Glutamatergic neuron (in vitro differentiated cells): ENCODE measurements around the gene MAP3K19. TPM values are rescaled to one million over a fixed set of nuclear protein-coding genes. Genes with fewer than 3 reads are reported as not detected.

Experiments
- DNase-seq: peaks from one replicate; pipeline ENCODE4 v3.0.0; 2022
- H3K27ac Mint-ChIP-seq: one replicate; pipeline ENCODE4 v1.8.0; 2020; ENCODE audit warnings: mild to moderate bottlenecking, mixed read lengths, inconsistent platforms; ENCODE audit not compliant: unreplicated experiment
- H3K27me3 Mint-ChIP-seq: one replicate; pipeline ENCODE4 v1.8.0; 2020; ENCODE audit warnings: mild to moderate bottlenecking, moderate library complexity, mixed read lengths, inconsistent platforms; ENCODE audit not compliant: unreplicated experiment
- H3K36me3 Mint-ChIP-seq: one replicate; pipeline ENCODE4 v1.8.0; 2020; ENCODE audit warnings: mild to moderate bottlenecking, mixed read lengths, inconsistent platforms; ENCODE audit not compliant: unreplicated experiment
- H3K4me1 Mint-ChIP-seq: one replicate; pipeline ENCODE4 v1.8.0; 2020; ENCODE audit warnings: mild to moderate bottlenecking, low read depth, mixed read lengths, inconsistent platforms; ENCODE audit not compliant: unreplicated experiment
- H3K4me3 Mint-ChIP-seq: one replicate; pipeline ENCODE4 v1.8.0; 2020; ENCODE audit warnings: mild to moderate bottlenecking, mixed read lengths, inconsistent platforms; ENCODE audit not compliant: unreplicated experiment
- H3K9me3 Mint-ChIP-seq: one replicate; pipeline ENCODE4 v1.8.0; 2020; ENCODE audit warnings: mild to moderate bottlenecking, moderate library complexity, mixed read lengths, inconsistent platforms; ENCODE audit not compliant: unreplicated experiment
- total RNA-seq: library from RNA; stranded (reverse); fragmentation: NEBNext Ultra II Directional; extraction: Animal tissue kit (Norgen Biotek cat#: 25700); gene quantifications from one replicate; pipeline ENCODE4 v1.2.1, GENCODE V29; 2021; ENCODE audit not compliant: unreplicated experiment
- TF ChIP-seq, protein P1 (sequence below): fragments of 200-600 bp; sonication (generic); IDR thresholded peaks from one replicate; pipeline ENCODE4 v1.5.0; 2021; ENCODE audit not compliant: partially characterized antibody, unreplicated experiment

The MAP3K19 gene
- total RNA-seq, 1 donor from 2014 or later = not detected

GRCh38 chr2:135059577-135059976 is 12.3 kb upstream of the MAP3K19 start:
- no peaks in the 10 kb centered on the region for H3K36me3 Mint-ChIP-seq
- TF ChIP-seq, protein P1, sequence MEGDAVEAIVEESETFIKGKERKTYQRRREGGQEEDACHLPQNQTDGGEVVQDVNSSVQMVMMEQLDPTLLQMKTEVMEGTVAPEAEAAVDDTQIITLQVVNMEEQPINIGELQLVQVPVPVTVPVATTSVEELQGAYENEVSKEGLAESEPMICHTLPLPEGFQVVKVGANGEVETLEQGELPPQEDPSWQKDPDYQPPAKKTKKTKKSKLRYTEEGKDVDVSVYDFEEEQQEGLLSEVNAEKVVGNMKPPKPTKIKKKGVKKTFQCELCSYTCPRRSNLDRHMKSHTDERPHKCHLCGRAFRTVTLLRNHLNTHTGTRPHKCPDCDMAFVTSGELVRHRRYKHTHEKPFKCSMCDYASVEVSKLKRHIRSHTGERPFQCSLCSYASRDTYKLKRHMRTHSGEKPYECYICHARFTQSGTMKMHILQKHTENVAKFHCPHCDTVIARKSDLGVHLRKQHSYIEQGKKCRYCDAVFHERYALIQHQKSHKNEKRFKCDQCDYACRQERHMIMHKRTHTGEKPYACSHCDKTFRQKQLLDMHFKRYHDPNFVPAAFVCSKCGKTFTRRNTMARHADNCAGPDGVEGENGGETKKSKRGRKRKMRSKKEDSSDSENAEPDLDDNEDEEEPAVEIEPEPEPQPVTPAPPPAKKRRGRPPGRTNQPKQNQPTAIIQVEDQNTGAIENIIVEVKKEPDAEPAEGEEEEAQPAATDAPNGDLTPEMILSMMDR = no peak
- no peak overlapping the region for H3K4me3 Mint-ChIP-seq
- no peaks in the 10 kb centered on the region for H3K27me3 Mint-ChIP-seq
- no peak overlapping the region for H3K27ac Mint-ChIP-seq
- no peaks in the 10 kb centered on the region for H3K4me1 Mint-ChIP-seq
- no peaks in the 10 kb centered on the region for H3K9me3 Mint-ChIP-seq
- DNase-seq = no peak

DNA sequence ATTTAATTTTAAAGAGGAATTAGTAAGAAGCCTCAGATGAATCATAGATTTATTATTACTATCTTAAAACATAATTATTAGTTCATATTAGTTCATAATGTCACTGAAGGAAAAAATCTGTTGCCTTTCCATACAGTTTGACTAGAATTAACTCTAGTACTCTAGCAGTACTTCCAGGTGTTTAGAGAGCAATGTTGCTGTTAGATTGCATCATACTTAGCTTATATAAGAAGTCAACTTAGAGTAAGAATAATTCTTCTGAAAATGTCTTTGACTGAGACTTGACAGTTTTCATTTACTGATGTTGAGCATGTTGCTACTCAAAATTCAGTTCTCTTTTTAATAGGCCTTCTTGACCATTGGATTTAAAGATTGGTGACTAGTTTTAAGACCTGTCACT is 9.5 kb upstream of the MAP3K19 start:
- TF ChIP-seq, protein P1 = no peak
- H3K27ac Mint-ChIP-seq = no peak overlapping the region
- DNase-seq = no peak
- H3K27me3 Mint-ChIP-seq = peaks cover 2% of the 10 kb centered on the region
- no peaks in the 10 kb centered on the region for H3K36me3 Mint-ChIP-seq
- H3K4me1 Mint-ChIP-seq = peaks cover 11% of the 10 kb centered on the region
- no peak overlapping the region for H3K4me3 Mint-ChIP-seq
- H3K9me3 Mint-ChIP-seq = peaks cover 3% of the 10 kb centered on the region

GRCh38 chr2:135055182-135055786 is 8.0 kb upstream of the MAP3K19 start:
- peaks cover 2% of the 10 kb centered on the region for H3K27me3 Mint-ChIP-seq
- DNase-seq = no peak
- peaks cover 11% of the 10 kb centered on the region for H3K4me1 Mint-ChIP-seq
- no peak overlapping the region for H3K27ac Mint-ChIP-seq
- peaks cover 3% of the 10 kb centered on the region for H3K9me3 Mint-ChIP-seq
- H3K36me3 Mint-ChIP-seq = no peaks in the 10 kb centered on the region
- H3K4me3 Mint-ChIP-seq = no peak overlapping the region
- TF ChIP-seq, protein P1 = no peak

- peak overlapping the region; percentile 99 for H3K4me3 Mint-ChIP-seq
- peaks cover 3% of the 10 kb centered on the region for H3K9me3 Mint-ChIP-seq
- H3K4me1 Mint-ChIP-seq = peaks cover 11% of the 10 kb centered on the region
- DNase-seq = peak; percentile 17
- peaks cover 2% of the 10 kb centered on the region for H3K27me3 Mint-ChIP-seq
- no peaks in the 10 kb centered on the region for H3K36me3 Mint-ChIP-seq
- peak overlapping the region; percentile 97 for H3K27ac Mint-ChIP-seq
- TF ChIP-seq, protein P1 = no peak
Measured at GRCh38 chr2:135052997-135053474, 5.8 kb upstream of the MAP3K19 start.

GRCh38 chr2:135052042-135052876 is 5.0 kb upstream of the MAP3K19 start, which contains the start of gene RAB3GAP1:
Gene RAB3GAP1 (plus strand): TSS chr2:135052292. CDS start chr2:135052308, 16 bp downstream.
- peak; percentile 68 for DNase-seq
- H3K27ac Mint-ChIP-seq = peak within 1 kb of the TSS; percentile 97
- H3K27me3 Mint-ChIP-seq = peaks cover 2% of the 10 kb centered on the region
- peaks cover 11% of the 10 kb centered on the region for H3K4me1 Mint-ChIP-seq
- no peaks in the 10 kb centered on the region for H3K36me3 Mint-ChIP-seq
- H3K4me3 Mint-ChIP-seq = peak within 1 kb of the TSS; percentile 99
- TF ChIP-seq, protein P1 = no peak
- peaks cover 3% of the 10 kb centered on the region for H3K9me3 Mint-ChIP-seq
